ENCODE results near the gene ST14.

DNA sequence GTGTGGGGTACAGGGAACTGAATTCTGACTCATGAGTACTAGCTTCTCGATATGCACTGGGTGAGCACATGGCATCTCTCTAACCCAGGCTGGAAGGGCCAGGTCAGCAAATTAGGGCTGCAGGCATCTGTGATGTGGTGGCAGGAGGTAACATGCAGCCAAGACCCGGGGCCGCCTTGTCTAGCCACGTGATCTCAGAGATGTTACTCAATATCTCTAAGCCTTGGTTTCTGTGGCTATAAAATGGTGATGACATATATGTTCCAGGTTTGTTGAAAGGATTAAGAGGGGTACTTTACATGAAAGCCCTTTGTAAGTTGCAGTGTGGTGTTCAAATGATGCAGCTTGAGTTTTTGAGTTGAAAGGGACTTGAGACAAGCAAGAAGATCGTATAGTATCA, 3.2 kb downstream of the ST14 start:
- no peak for TF ChIP-seq EZH2 (optimal IDR thresholded peaks at IDR 0.05; ENCODE audit: low read depth, low read length)
- TF ChIP-seq, protein P1, sequence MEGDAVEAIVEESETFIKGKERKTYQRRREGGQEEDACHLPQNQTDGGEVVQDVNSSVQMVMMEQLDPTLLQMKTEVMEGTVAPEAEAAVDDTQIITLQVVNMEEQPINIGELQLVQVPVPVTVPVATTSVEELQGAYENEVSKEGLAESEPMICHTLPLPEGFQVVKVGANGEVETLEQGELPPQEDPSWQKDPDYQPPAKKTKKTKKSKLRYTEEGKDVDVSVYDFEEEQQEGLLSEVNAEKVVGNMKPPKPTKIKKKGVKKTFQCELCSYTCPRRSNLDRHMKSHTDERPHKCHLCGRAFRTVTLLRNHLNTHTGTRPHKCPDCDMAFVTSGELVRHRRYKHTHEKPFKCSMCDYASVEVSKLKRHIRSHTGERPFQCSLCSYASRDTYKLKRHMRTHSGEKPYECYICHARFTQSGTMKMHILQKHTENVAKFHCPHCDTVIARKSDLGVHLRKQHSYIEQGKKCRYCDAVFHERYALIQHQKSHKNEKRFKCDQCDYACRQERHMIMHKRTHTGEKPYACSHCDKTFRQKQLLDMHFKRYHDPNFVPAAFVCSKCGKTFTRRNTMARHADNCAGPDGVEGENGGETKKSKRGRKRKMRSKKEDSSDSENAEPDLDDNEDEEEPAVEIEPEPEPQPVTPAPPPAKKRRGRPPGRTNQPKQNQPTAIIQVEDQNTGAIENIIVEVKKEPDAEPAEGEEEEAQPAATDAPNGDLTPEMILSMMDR (IDR thresholded peaks at IDR 0.05; ENCODE audit: low read length) = no peak
- TF ChIP-seq EZH2phosphoT487 (IDR thresholded peaks at IDR 0.05; ENCODE audit: low read length) = no peak

All from MM.1S (cell line).